ENCODE measurements around the gene SLC5A10.
"Not testable (repeated sequence)": the region's sequence is repeated elsewhere in the genome, so short reads cannot be mapped to it uniquely, and the experiment has no call there.

SLC5A10 gene

GRCh38 chr17:18951941-18952842, at the start of gene SLC5A10:
SLC5A10 (plus strand) TSS chr17:18952165; CDS start chr17:18952206, 41 bp downstream.
- DNase-seq (ENCODE audit: low read depth) = no peak

GRCh38 chr17:18904482-18904881, 47.5 kb upstream of the SLC5A10 start:
- DNase-seq (ENCODE audit: low read depth) = no peak

DNA sequence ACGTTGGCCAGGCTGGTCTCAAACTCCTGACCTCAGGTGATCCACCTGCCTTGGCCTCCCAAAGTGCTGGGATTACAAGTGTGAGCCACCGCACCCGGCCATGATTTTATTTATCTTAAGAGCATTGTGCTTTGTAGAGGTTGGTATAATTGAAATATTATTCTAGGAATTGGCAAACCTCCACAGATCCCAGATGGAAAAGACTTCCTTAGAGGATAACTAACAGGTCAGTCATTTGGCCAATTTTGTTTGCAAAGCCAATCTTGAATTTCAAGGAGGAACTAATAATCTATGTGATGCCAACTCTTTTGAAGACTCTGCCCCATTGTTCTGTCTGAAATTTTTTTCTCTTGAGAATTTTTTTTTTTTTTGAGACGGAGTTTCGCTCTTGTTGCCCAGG, 46.7 kb upstream of the SLC5A10 start:
- DNase-seq (ENCODE audit: low read depth) = no peak

DNA sequence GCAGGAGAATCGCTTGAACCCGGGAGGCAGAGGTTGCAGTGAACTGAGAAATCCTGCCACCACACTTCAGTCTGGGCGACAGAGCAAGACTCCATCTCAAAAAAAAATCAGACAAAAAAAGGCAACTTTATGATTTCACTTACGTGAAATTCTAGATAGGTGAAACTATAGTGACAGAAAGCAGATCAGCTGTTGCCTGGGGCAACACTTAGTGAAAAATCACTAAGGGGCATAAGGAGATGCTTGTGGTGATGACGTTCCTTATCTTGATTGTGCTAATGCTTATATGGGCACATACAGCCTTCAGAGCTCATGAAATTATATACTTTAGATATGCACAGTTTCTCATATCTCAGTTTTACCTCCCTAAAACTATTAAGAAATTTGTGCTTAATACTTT, 41.6 kb upstream of the SLC5A10 start:
- DNase-seq (ENCODE audit: low read depth) = no peak

GRCh38 chr17:18910881-18911280, 41.1 kb upstream of the SLC5A10 start:
- DNase-seq (ENCODE audit: low read depth) = no peak

DNA sequence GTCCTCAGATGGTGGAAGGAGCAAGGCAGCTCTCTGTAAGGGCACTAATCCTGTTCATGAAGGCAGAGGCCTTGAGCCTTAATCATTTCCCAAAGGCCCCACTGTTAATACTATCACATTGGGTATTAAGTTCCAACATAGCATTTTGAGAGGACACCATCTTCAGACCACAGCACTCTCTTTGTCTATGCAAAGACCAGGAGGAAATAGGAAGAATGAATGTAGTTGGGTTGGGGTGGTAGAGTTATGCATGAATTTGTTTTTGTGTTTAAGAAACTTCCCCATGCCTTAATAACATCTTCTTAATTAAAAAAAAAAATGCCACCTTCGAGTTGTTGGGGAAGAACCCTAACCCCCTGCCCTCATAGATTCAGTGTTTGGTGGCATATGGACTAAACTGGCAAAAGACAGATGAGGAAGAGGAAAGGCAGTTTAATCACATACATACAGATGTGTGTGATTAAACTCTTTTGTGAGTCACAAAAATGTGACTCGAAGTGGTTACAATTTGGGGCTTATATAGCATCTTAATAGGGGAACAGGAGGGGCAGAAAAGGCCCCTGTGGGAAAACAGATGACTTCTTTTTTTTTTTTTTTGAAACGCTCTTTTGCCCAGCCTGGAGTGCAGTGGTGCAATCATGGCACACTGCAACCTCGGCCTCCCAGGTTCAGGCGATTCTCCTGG, 35.0 kb upstream of the SLC5A10 start:
- no peak for DNase-seq (ENCODE audit: low read depth)

DNA sequence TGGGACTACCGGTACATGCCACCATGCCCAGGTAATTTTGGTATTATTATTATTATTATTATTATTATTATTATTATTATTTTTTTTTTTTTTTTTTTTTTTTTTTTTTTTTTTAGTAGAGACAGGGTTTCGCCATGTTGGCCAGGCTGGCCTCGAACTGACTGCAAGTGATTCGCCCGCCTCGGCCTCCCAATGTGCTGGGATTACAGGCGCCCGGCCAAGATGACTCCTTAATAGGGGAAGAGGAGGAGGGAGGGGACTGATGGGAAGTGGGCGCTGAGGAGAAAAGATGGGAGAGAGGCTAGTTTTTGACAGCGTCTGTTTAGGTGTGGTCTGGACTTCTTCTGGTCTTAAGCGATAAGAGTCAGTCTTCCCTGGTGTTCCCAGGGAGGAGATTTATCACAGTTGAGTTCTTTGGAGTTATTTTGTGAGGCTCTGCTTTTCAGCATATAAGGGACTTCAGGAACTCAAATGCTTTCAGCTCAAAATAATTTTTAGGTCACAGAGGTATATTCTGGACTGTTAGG, 34.4 kb upstream of the SLC5A10 start:
- DNase-seq (ENCODE audit: low read depth) = no peak

- DNase-seq (ENCODE audit: low read depth) = no peak
Observed at GRCh38 chr17:18919963-18920362, 32.0 kb upstream of the SLC5A10 start.

GRCh38 chr17:18920911-18921441, 31.0 kb upstream of the SLC5A10 start:
- no peak for DNase-seq (ENCODE audit: low read depth)

DNA sequence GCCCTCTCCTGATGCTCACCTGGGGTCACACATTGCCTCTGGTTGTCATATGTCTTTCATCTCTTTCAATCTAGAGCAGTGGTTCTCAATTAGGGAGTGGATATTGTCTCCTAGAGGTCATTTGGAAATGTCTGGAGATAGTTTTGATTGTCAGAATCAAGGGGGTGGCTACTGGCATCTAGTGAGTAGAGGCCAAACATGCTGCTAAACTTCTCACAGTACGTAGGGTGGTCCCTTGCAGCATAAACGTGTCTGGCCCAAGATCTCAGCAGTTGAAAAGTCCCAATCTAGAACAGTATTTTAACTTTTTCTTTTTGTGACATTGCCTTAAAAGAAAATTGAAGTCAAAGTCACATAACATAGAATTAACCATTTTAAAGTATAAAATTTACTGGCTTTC, 30.5 kb upstream of the SLC5A10 start:
- no peak for DNase-seq (ENCODE audit: low read depth)

DNA sequence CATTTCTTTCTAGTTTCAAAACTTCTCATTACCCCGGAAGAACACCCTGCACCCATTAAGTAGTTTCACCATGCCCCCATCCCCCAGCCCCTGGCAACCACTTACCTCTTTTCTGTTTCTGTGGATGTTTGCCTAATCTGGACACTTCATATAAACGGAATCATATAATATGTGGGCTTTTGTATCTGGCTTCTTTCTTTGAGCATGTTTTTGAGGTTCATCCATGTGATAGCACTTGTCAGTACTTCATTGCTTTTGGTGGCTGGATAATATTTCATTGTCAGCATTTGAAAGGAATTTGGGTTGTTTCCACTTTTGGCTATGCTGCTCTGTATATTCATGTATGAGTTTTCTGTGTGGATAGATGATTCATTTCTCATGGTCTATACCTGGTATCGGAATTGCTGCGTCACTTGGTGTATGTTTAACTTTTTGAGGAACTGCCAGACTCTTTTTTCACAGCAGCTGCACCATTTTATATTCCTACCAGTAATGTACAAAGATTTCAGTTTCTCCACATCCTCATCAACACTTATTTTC, 30.0 kb upstream of the SLC5A10 start:
- no peak for DNase-seq (ENCODE audit: low read depth)

DNA sequence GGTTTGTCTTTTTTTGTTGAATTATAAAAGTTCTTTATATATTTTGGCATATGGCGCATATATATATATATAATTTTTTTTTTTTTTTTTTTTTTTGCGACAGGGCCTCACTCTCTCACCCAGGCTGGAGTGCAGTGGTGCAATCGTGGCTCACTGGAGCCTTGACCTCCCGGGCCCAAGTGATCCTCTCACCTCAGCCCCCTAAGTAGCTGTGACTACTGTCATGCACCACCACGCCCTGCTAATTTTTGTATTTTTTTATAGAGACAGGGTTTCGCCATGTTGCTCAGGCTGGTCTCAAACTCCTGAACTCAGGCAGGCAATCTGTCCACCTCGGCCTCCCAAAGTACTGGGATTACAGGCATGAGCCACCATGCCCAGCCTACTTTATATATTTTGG, 29.4 kb upstream of the SLC5A10 start:
- DNase-seq (ENCODE audit: low read depth) = not testable (repeated sequence)

- DNase-seq (ENCODE audit: low read depth) = no peak
Observed at GRCh38 chr17:18925187-18925586, 26.8 kb upstream of the SLC5A10 start.

DNA sequence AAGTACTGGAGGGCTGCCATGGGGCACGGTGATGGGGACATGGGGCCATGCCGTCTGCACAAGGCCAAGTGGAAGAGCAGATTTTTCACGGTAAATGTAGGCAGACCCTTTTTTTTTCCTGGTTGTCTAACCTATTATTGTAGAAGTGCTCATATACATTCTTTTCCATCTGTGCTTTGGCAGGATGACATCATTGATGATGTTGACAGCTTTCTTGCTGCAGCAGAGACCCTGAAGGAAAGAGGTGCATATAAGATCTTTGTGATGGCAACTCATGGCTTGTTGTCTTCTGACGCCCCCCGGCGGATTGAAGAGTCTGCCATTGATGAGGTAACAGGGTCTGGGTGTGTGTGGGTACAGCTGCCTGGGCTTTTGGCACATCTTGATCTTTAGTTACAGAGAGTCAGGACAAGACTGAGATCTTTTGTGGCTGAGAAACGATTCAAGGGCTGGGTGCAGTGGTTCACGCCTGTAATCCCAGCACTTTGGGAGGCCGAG, 23.3 kb upstream of the SLC5A10 start:
- DNase-seq (ENCODE audit: low read depth) = no peak

DNA sequence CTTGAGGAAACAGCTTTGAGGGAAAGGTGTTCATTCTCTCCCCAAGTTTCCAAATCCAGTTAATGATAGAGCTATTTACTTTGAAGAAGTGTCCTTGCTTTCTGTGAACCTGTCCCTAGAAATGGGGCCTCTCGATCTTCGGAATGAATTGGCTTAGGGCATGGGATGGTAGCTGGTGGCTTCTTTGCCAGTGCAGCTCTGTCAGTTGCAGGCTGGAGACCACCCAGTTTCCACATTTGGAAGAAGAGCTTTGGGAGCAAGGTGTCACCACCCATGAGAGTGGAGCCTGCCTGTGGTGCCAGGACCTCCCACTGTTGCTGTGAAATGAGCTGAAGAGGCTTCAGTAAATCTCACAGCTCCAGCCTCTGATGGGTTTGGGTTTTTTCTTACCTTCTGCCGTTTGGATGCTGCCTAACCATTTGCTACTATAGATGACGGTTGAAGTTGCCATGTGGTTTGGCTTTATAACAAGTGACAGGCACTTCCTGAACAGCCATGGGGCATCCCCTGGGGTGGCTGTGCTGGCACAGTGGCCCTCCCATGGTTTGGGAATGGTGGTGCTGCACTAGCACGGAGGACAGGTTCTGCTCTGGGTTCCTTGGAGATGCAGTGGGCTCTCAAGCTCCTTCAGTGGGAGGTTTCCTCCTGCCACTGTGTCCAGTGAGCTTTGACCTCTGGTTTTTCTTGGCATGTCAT, 19.5 kb upstream of the SLC5A10 start:
- no peak for DNase-seq (ENCODE audit: low read depth)

DNA sequence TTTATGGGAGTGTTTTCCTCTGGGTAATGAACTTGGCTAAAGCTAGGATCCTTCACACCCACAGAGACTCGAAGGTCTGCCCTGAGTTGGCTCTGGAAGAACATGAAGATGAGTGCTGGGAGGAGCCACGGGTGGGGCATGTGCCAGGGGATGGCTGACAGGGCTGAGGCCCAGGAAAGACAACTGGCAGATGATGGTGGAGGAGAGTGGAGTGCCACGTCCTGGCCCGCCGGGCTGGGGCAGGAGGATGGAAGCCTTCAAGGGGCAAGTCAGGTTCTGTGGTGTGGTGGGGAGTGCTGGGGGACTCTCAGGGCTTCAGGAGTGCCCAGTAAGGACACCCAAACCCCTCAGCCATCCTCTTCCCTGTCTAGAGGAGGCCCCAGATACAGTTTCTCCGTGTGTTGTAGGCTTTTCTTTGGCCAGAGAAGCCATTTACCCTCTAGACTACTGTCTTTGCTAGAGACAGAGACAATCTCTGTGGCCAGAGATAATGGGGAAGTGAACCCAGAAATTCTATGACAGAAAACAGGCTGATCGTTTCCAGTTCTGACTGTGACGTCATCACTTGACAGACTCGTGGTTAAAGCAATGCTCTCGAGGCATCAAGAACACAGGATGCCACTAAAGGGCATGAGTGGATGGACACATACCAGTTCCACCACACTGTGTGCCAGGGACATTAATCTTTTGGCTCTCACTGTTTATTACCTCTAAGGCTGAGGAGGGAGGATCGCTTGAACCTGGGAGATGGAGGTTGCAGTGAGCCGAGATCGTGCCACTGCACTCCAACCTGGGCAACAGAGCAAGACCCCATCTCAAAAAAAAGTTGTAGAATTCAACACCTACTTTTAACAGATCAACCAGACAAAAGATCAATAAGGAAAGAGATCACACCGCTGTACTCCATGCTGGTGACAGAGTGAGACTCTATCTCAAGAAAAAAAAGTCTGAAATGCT, 18.6 kb upstream of the SLC5A10 start:
- DNase-seq (ENCODE audit: low read depth) = no peak

GRCh38 chr17:18937981-18938691, 13.8 kb upstream of the SLC5A10 start:
- DNase-seq (ENCODE audit: low read depth) = no peak

DNA sequence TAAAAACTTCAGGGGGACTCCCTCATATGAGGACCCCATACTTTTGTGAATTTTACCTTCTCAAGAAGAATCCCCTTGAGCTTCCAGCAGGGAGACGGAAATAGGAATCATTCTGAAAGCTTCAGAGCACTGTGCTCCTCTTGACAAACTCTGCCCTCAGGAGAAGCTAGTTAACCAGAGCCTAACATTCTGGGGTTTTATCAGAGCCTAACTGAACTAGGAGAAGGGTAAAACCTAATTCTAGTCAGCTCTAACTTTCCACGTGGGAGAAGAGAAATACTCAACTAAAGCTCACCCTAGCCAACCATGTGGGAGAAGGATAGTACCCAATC, 13.3 kb upstream of the SLC5A10 start:
- no peak for DNase-seq (ENCODE audit: low read depth)

GRCh38 chr17:18944646-18945045, 7.3 kb upstream of the SLC5A10 start:
- no peak for DNase-seq (ENCODE audit: low read depth)

GRCh38 chr17:18946536-18946935, 5.4 kb upstream of the SLC5A10 start:
- no peak for DNase-seq (ENCODE audit: low read depth)

All from stimulated activated CD8-positive, alpha-beta memory T cell treated with anti-CD3 and anti-CD28 coated beads, Interleukin-7, amount 100 ng/mL, for 24 hours (primary cell).